Limb (tissue), 2 donors: ENCODE measurements around the gene SULT4A1.

Experiments
- DNase-seq, 2 donors: peaks; one replicate each; pipeline ENCODE4 v3.0.0-alpha.2; 2016; ENCODE audit errors: extremely low spot score in 2 of 2

The SULT4A1 gene

GRCh38 chr22:43861529-43861928 is 784 bp downstream of the SULT4A1 start:
- peak in 1 of 2 donors; percentile 60 for DNase-seq

DNA sequence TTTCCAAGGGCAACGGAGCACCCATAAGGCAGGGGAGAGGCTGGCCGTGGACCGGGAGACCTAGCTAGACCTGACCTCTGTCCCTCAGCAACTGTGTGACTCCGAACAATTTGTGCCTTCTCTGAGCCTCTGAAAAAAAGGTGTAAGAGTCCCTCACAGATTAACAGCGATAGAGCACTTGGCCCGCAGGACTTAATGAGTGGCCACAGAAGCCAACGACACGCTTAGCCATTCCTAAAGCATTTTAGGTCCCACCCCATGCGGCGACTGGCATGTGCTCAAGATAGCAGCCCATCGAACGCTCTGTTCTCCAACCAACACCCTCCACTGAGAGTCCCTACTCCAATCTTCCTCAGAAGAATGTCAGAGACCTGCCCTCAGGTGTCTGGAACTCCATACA is 1.5 kb downstream of the SULT4A1 start:
- DNase-seq: peak in 1 of 2 donors; percentile 21

GRCh38 chr22:43860126-43860525 is 2.2 kb downstream of the SULT4A1 start:
- DNase-seq: peak in 1 of 2 donors; percentile 30

- DNase-seq: no peak
Observed at GRCh38 chr22:43859621-43860020, 2.7 kb downstream of the SULT4A1 start.

DNA sequence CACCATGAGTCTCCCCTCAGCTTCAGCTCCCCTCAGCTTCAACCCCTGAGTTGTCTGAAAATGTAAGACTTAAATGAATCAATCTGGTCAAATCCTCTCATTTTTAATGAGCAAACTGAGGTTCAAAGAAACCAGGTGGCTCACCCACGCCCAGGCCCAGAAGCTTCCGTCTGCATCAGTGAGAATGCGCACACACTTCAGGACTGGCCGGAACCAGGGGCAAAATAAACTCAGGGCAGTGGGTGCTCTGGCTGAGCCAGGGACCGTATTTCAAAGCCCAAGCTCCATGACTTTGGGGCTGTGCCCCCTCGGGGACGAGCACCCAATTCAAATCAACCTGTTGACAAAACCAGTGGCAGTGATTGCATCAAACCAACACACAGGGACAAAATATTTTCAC is 3.1 kb downstream of the SULT4A1 start:
- DNase-seq: no peak

- DNase-seq: no peak
Observed at GRCh38 chr22:43858156-43858895, 4.0 kb downstream of the SULT4A1 start.

DNA sequence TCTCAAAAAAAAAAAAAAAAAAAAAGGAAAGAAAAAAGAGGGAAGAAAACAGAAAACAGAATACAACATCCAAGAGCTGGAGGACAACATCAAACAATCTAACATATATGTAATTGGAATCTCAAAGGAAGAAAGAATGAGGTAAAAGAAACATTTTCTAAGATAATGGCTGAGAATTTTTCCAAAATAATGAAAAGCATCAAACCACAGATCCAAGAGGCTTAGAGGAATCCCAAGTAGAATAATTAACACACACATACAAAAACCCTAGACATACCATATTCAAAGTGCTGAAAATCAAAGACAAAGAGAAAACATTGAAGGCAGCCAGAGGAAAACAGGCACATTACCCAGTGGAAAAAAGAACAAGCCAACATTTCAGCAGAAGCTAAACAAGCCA is 4.9 kb downstream of the SULT4A1 start:
- no peak for DNase-seq

GRCh38 chr22:43855431-43855830 is 6.9 kb downstream of the SULT4A1 start:
- no peak for DNase-seq

GRCh38 chr22:43854786-43855271 is 7.5 kb downstream of the SULT4A1 start:
- DNase-seq: no peak

- no peak for DNase-seq
Observed at GRCh38 chr22:43854121-43854785, 8.1 kb downstream of the SULT4A1 start.

GRCh38 chr22:43853328-43853931 is 8.9 kb downstream of the SULT4A1 start:
- peak in 1 of 2 donors; percentile 24 for DNase-seq

GRCh38 chr22:43852573-43853327 is 9.6 kb downstream of the SULT4A1 start:
- DNase-seq: no peak

DNA sequence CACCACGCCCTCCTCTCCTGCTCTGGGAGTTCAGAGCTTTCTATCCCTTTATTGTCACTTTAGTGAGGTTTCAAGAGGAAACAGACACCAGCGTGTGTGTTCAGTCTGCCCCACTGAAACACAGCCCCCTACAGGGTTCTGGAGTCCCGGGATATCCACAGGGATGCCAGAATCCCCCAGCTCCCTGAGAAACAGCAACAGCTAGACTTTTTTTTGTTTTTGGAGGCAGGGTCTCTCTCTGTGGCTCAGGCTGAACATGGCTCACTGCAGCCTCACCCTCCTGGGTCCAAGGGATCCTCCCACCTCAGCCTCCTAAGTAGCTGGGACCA is 10.4 kb downstream of the SULT4A1 start:
- no peak for DNase-seq

- DNase-seq: peak in 1 of 2 donors; percentile 18
Observed at GRCh38 chr22:43851058-43851978, 11.0 kb downstream of the SULT4A1 start.

GRCh38 chr22:43850529-43850928 is 11.8 kb downstream of the SULT4A1 start:
- no peak for DNase-seq

- DNase-seq: peak in 1 of 2 donors; percentile 18
Observed at GRCh38 chr22:43849731-43850130, 12.6 kb downstream of the SULT4A1 start.

- DNase-seq: peak in 1 of 2 donors; percentile 61
Observed at GRCh38 chr22:43848366-43849171, 13.7 kb downstream of the SULT4A1 start.

- DNase-seq: peak in 1 of 2 donors; percentile 18
Observed at GRCh38 chr22:43847376-43848289, 14.7 kb downstream of the SULT4A1 start.

- no peak for DNase-seq
Observed at GRCh38 chr22:43846966-43847365, 15.3 kb downstream of the SULT4A1 start.
